DMS79 (cell line): ENCODE data around the gene RASA4B.

Experiments used
- DNase-seq: peaks from one replicate; lab custom pipeline; 2025; lab: John Stamatoyannopoulos, UW

The RASA4B gene

GRCh38 chr7:102453319-102453718, 64.3 kb downstream of the RASA4B start:
- no peak for DNase-seq

- DNase-seq, result no peak
Measured at GRCh38 chr7:102452451-102452850, 65.1 kb downstream of the RASA4B start.

GRCh38 chr7:102451371-102452054, 66.1 kb downstream of the RASA4B start:
- DNase-seq, result peak; percentile 39

GRCh38 chr7:102450242-102450641, 67.3 kb downstream of the RASA4B start:
- DNase-seq, result no peak

- DNase-seq, result no peak
Measured at GRCh38 chr7:102449136-102449535, 68.4 kb downstream of the RASA4B start.

GRCh38 chr7:102447311-102447710, 70.3 kb downstream of the RASA4B start:
- DNase-seq, result no peak

- no peak for DNase-seq
Measured at GRCh38 chr7:102446387-102447156, 71.0 kb downstream of the RASA4B start.

GRCh38 chr7:102445674-102446071, 71.9 kb downstream of the RASA4B start:
- no peak for DNase-seq

- DNase-seq, result no peak
Measured at GRCh38 chr7:102444961-102445673, 72.5 kb downstream of the RASA4B start.

GRCh38 chr7:102439963-102440795, 77.4 kb downstream of the RASA4B start:
- DNase-seq, result no peak

GRCh38 chr7:102436118-102436517, 81.5 kb downstream of the RASA4B start:
- no peak for DNase-seq

- DNase-seq, result no peak
Measured at GRCh38 chr7:102434039-102434486, 83.5 kb downstream of the RASA4B start.

GRCh38 chr7:102433219-102434038, 84.1 kb downstream of the RASA4B start, which contains the start of gene ORAI2:
Gene ORAI2 (plus strand): TSS chr7:102433575. CDS start chr7:102438957, 5,382 bp downstream.
- peak; percentile 33 for DNase-seq
